HCT116 (cell line): Measurements from ENCODE around the gene ALG1L2. TPM values are rescaled to one million over a fixed set of nuclear protein-coding genes. Genes with fewer than 3 reads are reported as not detected.
"Not testable (repeated sequence)": the region's sequence is repeated elsewhere in the genome, so short reads cannot be mapped to it uniquely, and the experiment has no call there.

ENCODE experiments used
- ATAC-seq: fragments of 200-7000 bp; cut with Tn5 transposase; 2 replicates; pipeline ENCODE4 v1.9.1; 2020; ENCODE audit warnings: mild to moderate bottlenecking, moderate library complexity
- BruUV-seq: library from RNA; stranded (reverse); fragments of 400-500 nt; replicated peaks from 2 replicates; lab custom pipeline; 2021; lab: Mats Ljungman, UMichigan
- CTCF ChIA-PET: fragments of 300-600 bp; sonication (Branson Sonifier 250); formaldehyde crosslinking; loops from one replicate; lab custom pipeline; 2021; ENCODE audit warnings: antibody characterized with exemption; lab: Charles Lee
- POLR2A ChIA-PET: fragments of 300-600, 350-600 bp; sonication (Branson Sonifier 250); formaldehyde crosslinking; loops from one replicate; lab custom pipeline; 2021; ENCODE audit warnings: antibody characterized with exemption; lab: Charles Lee
- RAD21 ChIA-PET, 2 experiments: fragments of 300-600 bp; sonication (Branson Sonifier 250); formaldehyde crosslinking; loops; one replicate each; lab custom pipeline; 2023; ENCODE audit warnings: low total read pairs in 2 of 2; ENCODE audit not compliant: uncharacterized antibody in 2 of 2, unreplicated experiment in 2 of 2, low non-redundant PET in 1 of 2; lab: Charles Lee
- DNase-seq: peaks from one replicate; pipeline ENCODE4 v3.0.0-alpha.2; 2010; ENCODE audit warnings: low read depth, low spot score
- H2AFZ ChIP-seq: fragments of 200-600 bp; shearing (Covaris generic), sonication (generic); 2 replicates; pipeline ENCODE4 v1.6.1; 2017; ENCODE audit warnings: low read depth, mixed run types, mixed read lengths, antibody characterized with exemption, low read length; ENCODE audit not compliant: poor library complexity, severe bottlenecking
- H3K27ac ChIP-seq: 2 replicates; pipeline ENCODE4 v1.5.1; 2012; ENCODE audit warnings: low read depth, low read length
- H3K27me3 ChIP-seq: fragments of 200-600 bp; sonication (generic); 2 replicates; pipeline ENCODE4 v1.6.1; 2016; ENCODE audit warnings: mixed run types, low read length, mixed read lengths; ENCODE audit not compliant: insufficient read depth
- H3K36me3 ChIP-seq, 2 experiments: fragments of 200-500 bp in 1 of 2; fragments of 200-600 bp in 1 of 2; sonication (Bioruptor generic) in 1 of 2; sonication (generic) in 1 of 2; 2 replicates each; pipeline versions ENCODE4 v1.5.1 to v1.6.1; 2014 to 2016; ENCODE audit warnings: low read length in 2 of 2, inconsistent platforms in 1 of 2, mixed read lengths in 1 of 2, mixed run types in 1 of 2; ENCODE audit not compliant: insufficient read depth in 2 of 2, control insufficient read depth in 1 of 2
- H3K4me1 ChIP-seq, 2 experiments: fragments of 200-600 bp in 1 of 2; sonication (generic) in 1 of 2; 2 replicates each; pipeline versions ENCODE4 v1.5.1 to v1.6.1; 2012 to 2017; ENCODE audit warnings: low read length in 2 of 2, inconsistent platforms in 1 of 2, mild to moderate bottlenecking in 1 of 2, mixed read lengths in 1 of 2, mixed run types in 1 of 2, moderate library complexity in 1 of 2; ENCODE audit not compliant: insufficient read depth in 2 of 2, control insufficient read depth in 1 of 2
- H3K4me2 ChIP-seq: fragments of 200-600 bp; sonication (generic); 2 replicates; pipeline ENCODE4 v1.6.1; 2017; ENCODE audit warnings: mixed run types, low read length, mixed read lengths
- H3K4me3 ChIP-seq, 2 experiments: fragments of 200-600 bp in 1 of 2; sonication (generic) in 1 of 2; replicated peaks in 1 of 2; 2 replicates each; pipeline ENCODE4 v1.5.1; 2011 to 2016; ENCODE audit warnings: low read length in 2 of 2, control low read depth in 1 of 2, low read depth in 1 of 2, mild to moderate bottlenecking in 1 of 2, mixed read lengths in 1 of 2, mixed run types in 1 of 2
- H3K79me2 ChIP-seq: fragments of 200-600 bp; sonication (generic); 2 replicates; pipeline ENCODE4 v1.6.1; 2017; ENCODE audit warnings: mild to moderate bottlenecking, mixed run types, low read length, moderate library complexity, mixed read lengths; ENCODE audit not compliant: insufficient read depth
- H3K9ac ChIP-seq: fragments of 200-600 bp; sonication (generic); 2 replicates; pipeline ENCODE4 v1.6.1; 2016; ENCODE audit warnings: low read length, mixed read lengths
- H3K9me2 ChIP-seq: fragments of 200-600 bp; sonication (generic), shearing (Covaris generic); 2 replicates; pipeline ENCODE4 v1.6.1; 2017; ENCODE audit warnings: mixed run types, mild to moderate bottlenecking, moderate library complexity; ENCODE audit not compliant: insufficient read depth
- H3K9me3 ChIP-seq, 2 experiments: fragments of 200-500 bp in 1 of 2; fragments of 200-600 bp in 1 of 2; sonication (Bioruptor generic) in 1 of 2; sonication (generic) in 1 of 2; 2 replicates each; pipeline ENCODE4 v1.6.1; 2014 to 2017; ENCODE audit warnings: low read length in 2 of 2, mixed read lengths in 2 of 2, inconsistent platforms in 1 of 2, low read depth in 1 of 2, mild to moderate bottlenecking in 1 of 2, mixed run types in 1 of 2, moderate library complexity in 1 of 2; ENCODE audit not compliant: control insufficient read depth in 1 of 2, insufficient read depth in 1 of 2
- H4K20me1 ChIP-seq: fragments of 200-600 bp; sonication (generic), shearing (Covaris generic); 2 replicates; pipeline ENCODE4 v1.6.1; 2017; ENCODE audit warnings: mixed run types, mild to moderate bottlenecking, moderate library complexity; ENCODE audit not compliant: insufficient read depth
- CTCF ChIP-seq, 3 experiments: fragments of 200-600 bp in 1 of 3; sonication (generic) in 1 of 3; IDR thresholded peaks in 2 of 3; conservative IDR thresholded peaks in 1 of 3; 2 replicates each; pipeline ENCODE4 v1.5.1; 2012 to 2017; ENCODE audit warnings: low read depth in 2 of 3, low read length in 2 of 3, antibody characterized with exemption in 1 of 3, borderline replicate concordance in 1 of 3, control low read depth in 1 of 3, mild to moderate bottlenecking in 1 of 3, mixed read lengths in 1 of 3, mixed run types in 1 of 3, moderate library complexity in 1 of 3; ENCODE audit not compliant: insufficient read depth in 1 of 3
- RAD21 ChIP-seq: IDR thresholded peaks from 2 replicates; pipeline ENCODE4 v1.6.1; 2012; ENCODE audit warnings: low read depth, mild to moderate bottlenecking
- intact Hi-C: fragments of 100-400 bp; cut with micrococcal nuclease; formaldehyde crosslinking; loops from 2 replicates; pipeline ENCODE4 v1.10.0; 2022
- total RNA-seq: library from RNA; stranded (reverse); gene quantifications from one replicate; pipeline ENCODE4 v1.2.1, GENCODE V29; 2021; ENCODE audit not compliant: unreplicated experiment

Gene ALG1L2
- total RNA-seq, 1 experiment from 2014 or later, result 0.44 TPM

GRCh38 chr3:130122891-130123775 is 41.5 kb downstream of the ALG1L2 start:
- H3K4me2 ChIP-seq, BruUV-seq, DNase-seq, H3K9me3 ChIP-seq, H3K36me3 ChIP-seq, intact Hi-C loops, H3K9ac ChIP-seq, CTCF ChIA-PET, H3K4me1 ChIP-seq, ATAC-seq, H3K4me3 ChIP-seq, RAD21 ChIA-PET, H3K27ac ChIP-seq, H4K20me1 ChIP-seq, H3K27me3 ChIP-seq, H3K9me2 ChIP-seq, H3K79me2 ChIP-seq, H2AFZ ChIP-seq, POLR2A ChIA-PET: not testable (repeated sequence)

DNA sequence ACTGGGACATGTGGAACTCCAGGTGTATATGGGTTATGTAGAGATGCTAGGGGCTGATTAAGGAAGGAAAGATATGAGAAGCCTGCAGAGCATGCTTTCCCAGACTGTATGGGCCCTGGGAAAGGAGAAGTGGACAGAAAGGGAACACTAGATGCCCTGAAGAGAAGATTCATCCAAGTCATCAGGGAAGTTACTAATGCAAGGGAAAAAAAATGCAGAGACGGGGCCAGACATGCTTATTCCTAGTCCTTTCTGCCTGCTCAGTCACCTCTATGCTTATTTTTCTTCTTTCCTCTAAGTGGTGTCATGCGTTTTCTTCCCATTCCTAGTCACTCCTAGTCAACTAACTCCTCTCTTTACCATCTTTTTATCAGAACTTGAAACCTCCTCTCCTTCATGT is 43.8 kb downstream of the ALG1L2 start:
- POLR2A ChIA-PET, intact Hi-C loops, H3K9me2 ChIP-seq, DNase-seq, BruUV-seq, CTCF ChIA-PET, H3K27me3 ChIP-seq, H3K9me3 ChIP-seq, H3K27ac ChIP-seq, H3K4me2 ChIP-seq, H4K20me1 ChIP-seq, H3K9ac ChIP-seq, H3K79me2 ChIP-seq, RAD21 ChIA-PET, H2AFZ ChIP-seq, H3K4me3 ChIP-seq, H3K4me1 ChIP-seq, H3K36me3 ChIP-seq, ATAC-seq: not testable (repeated sequence)

- intact Hi-C loops, BruUV-seq, H3K9me2 ChIP-seq, H3K36me3 ChIP-seq, RAD21 ChIA-PET, POLR2A ChIA-PET, H3K9me3 ChIP-seq, H3K4me1 ChIP-seq, CTCF ChIA-PET, H3K9ac ChIP-seq, H3K4me3 ChIP-seq, H3K4me2 ChIP-seq, H3K79me2 ChIP-seq, DNase-seq, H3K27me3 ChIP-seq, H4K20me1 ChIP-seq, H3K27ac ChIP-seq, H2AFZ ChIP-seq, ATAC-seq: not testable (repeated sequence)
- TF ChIP-seq CTCF (IDR thresholded peaks at IDR 0.05 in 2 of 3, conservative IDR thresholded peaks at IDR 0.05 in 1 of 3; ENCODE audit: borderline replicate concordance in 1 of 3, insufficient read depth in 1 of 3, low read depth in 2 of 3, low read length in 2 of 3) (peak in 1 of 3 experiments; percentile 19; a peak in 1 of 6 replicates), RAD21 (peak; percentile 32; the same call in 1 of the 2 replicates)
These were observed 54.7 kb downstream of the ALG1L2 start for GRCh38 chr3:130136337-130136736.

- H3K4me2 ChIP-seq, POLR2A ChIA-PET, RAD21 ChIA-PET, H3K4me3 ChIP-seq, H3K9me2 ChIP-seq, H2AFZ ChIP-seq, CTCF ChIA-PET, H3K27ac ChIP-seq, H3K79me2 ChIP-seq, H3K9me3 ChIP-seq, BruUV-seq, intact Hi-C loops, H4K20me1 ChIP-seq, H3K36me3 ChIP-seq, ATAC-seq, DNase-seq, H3K9ac ChIP-seq, H3K27me3 ChIP-seq, H3K4me1 ChIP-seq: not testable (repeated sequence)
These were observed 56.1 kb downstream of the ALG1L2 start for GRCh38 chr3:130137685-130138084.
